ENCODE measurements around the gene TLR8. TPM values are rescaled to one million over a fixed set of nuclear protein-coding genes. Genes with fewer than 3 reads are reported as not detected.

Gene TLR8
- polyA plus RNA-seq, 2 of the 4 experiments (the other 2 are of a cell fraction), result not detected

DNA sequence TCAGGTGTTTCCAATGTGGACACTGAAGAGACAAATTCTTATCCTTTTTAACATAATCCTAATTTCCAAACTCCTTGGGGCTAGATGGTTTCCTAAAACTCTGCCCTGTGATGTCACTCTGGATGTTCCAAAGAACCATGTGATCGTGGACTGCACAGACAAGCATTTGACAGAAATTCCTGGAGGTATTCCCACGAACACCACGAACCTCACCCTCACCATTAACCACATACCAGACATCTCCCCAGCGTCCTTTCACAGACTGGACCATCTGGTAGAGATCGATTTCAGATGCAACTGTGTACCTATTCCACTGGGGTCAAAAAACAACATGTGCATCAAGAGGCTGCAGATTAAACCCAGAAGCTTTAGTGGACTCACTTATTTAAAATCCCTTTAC, 20.9 kb upstream of the TLR8 start:
- ATAC-seq (no peak), DNase-seq (ENCODE audit: low read depth in 1 of 2, low spot score in 1 of 2) (no peak), FAIRE-seq (no peak)
- H3K4me1 ChIP-seq, result no peaks in the 10 kb centered on the region
- ChIA-PET CTCF (interaction anchor here (1.5 kb wide), 1 partner anchor 71 kb away, joined by 5 read pairs; no protein-coding TSS in a partner anchor), POLR2A (no interaction called here)
- H3K27ac ChIP-seq, result no peak overlapping the region
- no peak overlapping the region for H3K4me2 ChIP-seq
- no peak overlapping the region for H3K4me3 ChIP-seq
- TF ChIP-seq, protein P1, sequence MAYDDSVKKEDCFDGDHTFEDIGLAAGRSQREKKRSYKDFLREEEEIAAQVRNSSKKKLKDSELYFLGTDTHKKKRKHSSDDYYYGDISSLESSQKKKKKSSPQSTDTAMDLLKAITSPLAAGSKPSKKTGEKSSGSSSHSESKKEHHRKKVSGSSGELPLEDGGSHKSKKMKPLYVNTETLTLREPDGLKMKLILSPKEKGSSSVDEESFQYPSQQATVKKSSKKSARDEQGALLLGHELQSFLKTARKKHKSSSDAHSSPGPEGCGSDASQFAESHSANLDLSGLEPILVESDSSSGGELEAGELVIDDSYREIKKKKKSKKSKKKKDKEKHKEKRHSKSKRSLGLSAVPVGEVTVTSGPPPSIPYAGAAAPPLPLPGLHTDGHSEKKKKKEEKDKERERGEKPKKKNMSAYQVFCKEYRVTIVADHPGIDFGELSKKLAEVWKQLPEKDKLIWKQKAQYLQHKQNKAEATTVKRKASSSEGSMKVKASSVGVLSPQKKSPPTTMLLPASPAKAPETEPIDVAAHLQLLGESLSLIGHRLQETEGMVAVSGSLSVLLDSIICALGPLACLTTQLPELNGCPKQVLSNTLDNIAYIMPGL (CRISPR knock-in tag; IDR thresholded peaks at IDR 0.05; ENCODE audit: borderline replicate concordance), result no peak
- TF ChIP-seq, protein P2, sequence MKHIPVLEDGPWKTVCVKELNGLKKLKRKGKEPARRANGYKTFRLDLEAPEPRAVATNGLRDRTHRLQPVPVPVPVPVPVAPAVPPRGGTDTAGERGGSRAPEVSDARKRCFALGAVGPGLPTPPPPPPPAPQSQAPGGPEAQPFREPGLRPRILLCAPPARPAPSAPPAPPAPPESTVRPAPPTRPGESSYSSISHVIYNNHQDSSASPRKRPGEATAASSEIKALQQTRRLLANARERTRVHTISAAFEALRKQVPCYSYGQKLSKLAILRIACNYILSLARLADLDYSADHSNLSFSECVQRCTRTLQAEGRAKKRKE (CRISPR knock-in tag; IDR thresholded peaks at IDR 0.05; ENCODE audit: low read depth), result no peak
- no peak for TF ChIP-seq PBX3 (IDR thresholded peaks at IDR 0.05)
- TF ChIP-seq RFX5 (IDR thresholded peaks at IDR 0.05), result no peak
- no peak for TF ChIP-seq POLR2A (IDR thresholded peaks at IDR 0.05; ENCODE audit: low read length)
- TF ChIP-seq, protein P3, sequence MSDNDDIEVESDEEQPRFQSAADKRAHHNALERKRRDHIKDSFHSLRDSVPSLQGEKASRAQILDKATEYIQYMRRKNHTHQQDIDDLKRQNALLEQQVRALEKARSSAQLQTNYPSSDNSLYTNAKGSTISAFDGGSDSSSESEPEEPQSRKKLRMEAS (IDR thresholded peaks at IDR 0.05), result no peak
- TF ChIP-seq ZC3H11A (IDR thresholded peaks at IDR 0.05), result no peak
- no peak for TF ChIP-seq FOSB (CRISPR knock-in tag; IDR thresholded peaks at IDR 0.05)
- WGBS (ENCODE audit: missing lambda C conversion rate), result 11% methylated on average over 4 of the region's 5 CpGs
- no peaks in the 10 kb centered on the region for H3K9me3 ChIP-seq

- 41% methylated on average over 3 of the region's 3 CpGs for whole genome bisulfite sequencing (ENCODE audit: missing lambda C conversion rate)
- FAIRE-seq, result no peak
- peak; percentile 86 for TF ChIP-seq MAFK (IDR thresholded peaks at IDR 0.05; ENCODE audit: partially characterized antibody)
- TF ChIP-seq NPAS2 (CRISPR knock-in tag; IDR thresholded peaks at IDR 0.05; ENCODE audit: borderline replicate concordance), result no peak
Measured at GRCh38 chrX:12886545-12886944, 19.9 kb upstream of the TLR8 start.

GRCh38 chrX:12887141-12887540, 19.3 kb upstream of the TLR8 start:
- Histone ChIP-seq H3K4me2 (no peak overlapping the region), H3K9me3 (no peaks in the 10 kb centered on the region), H3K4me1 (no peaks in the 10 kb centered on the region), H3K4me3 (no peak overlapping the region), H3K27ac (no peak overlapping the region)
- no peak for DNase-seq (ENCODE audit: low read depth in 1 of 2, low spot score in 1 of 2)
- no peak for ATAC-seq
- ChIA-PET POLR2A (no interaction called here), CTCF (interaction anchor here (1.5 kb wide), 1 partner anchor 73 kb away, joined by 5 read pairs; no protein-coding TSS in a partner anchor)
- 0% methylated on average over 2 of the region's 2 CpGs for WGBS (ENCODE audit: missing lambda C conversion rate)
- no peak for TF ChIP-seq TFCP2L1 (CRISPR knock-in tag; IDR thresholded peaks at IDR 0.05)
- peak; percentile 78 for FAIRE-seq

More at GRCh38 chrX:12886545-12886944, 19.9 kb upstream of the TLR8 start:
- POLR2A ChIA-PET, result no interaction called here
- ATAC-seq (no peak), DNase-seq (ENCODE audit: low read depth in 1 of 2, low spot score in 1 of 2) (no peak)
- Histone ChIP-seq H3K27ac (no peak overlapping the region), H3K4me2 (no peak overlapping the region), H3K4me1 (no peaks in the 10 kb centered on the region), H3K9me3 (no peaks in the 10 kb centered on the region), H3K4me3 (no peak overlapping the region)
- CTCF ChIA-PET, result interaction anchor here (1.5 kb wide), 1 partner anchor 72 kb away, joined by 5 read pairs; no protein-coding TSS in a partner anchor

DNA sequence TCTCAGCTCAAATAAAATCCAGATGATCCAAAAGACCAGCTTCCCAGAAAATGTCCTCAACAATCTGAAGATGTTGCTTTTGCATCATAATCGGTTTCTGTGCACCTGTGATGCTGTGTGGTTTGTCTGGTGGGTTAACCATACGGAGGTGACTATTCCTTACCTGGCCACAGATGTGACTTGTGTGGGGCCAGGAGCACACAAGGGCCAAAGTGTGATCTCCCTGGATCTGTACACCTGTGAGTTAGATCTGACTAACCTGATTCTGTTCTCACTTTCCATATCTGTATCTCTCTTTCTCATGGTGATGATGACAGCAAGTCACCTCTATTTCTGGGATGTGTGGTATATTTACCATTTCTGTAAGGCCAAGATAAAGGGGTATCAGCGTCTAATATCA, 18.7 kb upstream of the TLR8 start:
- FAIRE-seq, result peak; percentile 13
- no peak for ATAC-seq
- Histone ChIP-seq H3K4me1 (no peaks in the 10 kb centered on the region), H3K27ac (no peak overlapping the region), H3K4me2 (no peak overlapping the region), H3K9me3 (no peaks in the 10 kb centered on the region), H3K4me3 (no peak overlapping the region)
- ChIA-PET CTCF (no interaction called here), POLR2A (no interaction called here)
- 4% methylated on average over 3 of the region's 3 CpGs for WGBS (ENCODE audit: missing lambda C conversion rate)
- no peak for DNase-seq (ENCODE audit: low read depth in 1 of 2, low spot score in 1 of 2)
- TF ChIP-seq RNF2 (IDR thresholded peaks at IDR 0.05; ENCODE audit: borderline replicate concordance, low read depth) (no peak), SREBF2 (IDR thresholded peaks at IDR 0.05) (no peak), HDAC2 (IDR thresholded peaks at IDR 0.05) (no peak), KDM5A (IDR thresholded peaks at IDR 0.05) (no peak), FOSL2 (IDR thresholded peaks at IDR 0.05) (no peak), FOSL2 (CRISPR knock-in tag; IDR thresholded peaks at IDR 0.05) (no peak), MAFK (IDR thresholded peaks at IDR 0.05; ENCODE audit: partially characterized antibody) (no peak), HOXB13 (CRISPR knock-in tag; IDR thresholded peaks at IDR 0.05; ENCODE audit: low read depth) (no peak)
- TF ChIP-seq, protein P3 (IDR thresholded peaks at IDR 0.05), result no peak

Measured in A549 (cell line).